Natural killer cell (primary cell): ENCODE measurements around the gene CLK2. TPM values are rescaled to one million over a fixed set of nuclear protein-coding genes. Genes with fewer than 3 reads are reported as not detected.
A peak's percentile ranks its signal among the peaks of the same experiment; 100 is the strongest.
"Not testable (repeated sequence)": the region's sequence is repeated elsewhere in the genome, so short reads cannot be mapped to it uniquely, and the experiment has no call there.

Experiments used
- ATAC-seq, 3 donors: fragments of 150-1000 bp in 2 of 3; fragments of 200-7000 bp in 1 of 3; cut with Tn5 transposase; 1 replicate in 1 of 3; 2 replicates in 2 of 3; pipeline ENCODE4 v1.10.0; 2021; ENCODE audit warnings: mild to moderate bottlenecking in 2 of 3, moderate library complexity in 2 of 3
- DNase-seq, 2 donors: peaks; one replicate each; pipeline versions ENCODE4 v3.0.0 to v3.0.0-alpha.2; 2013 to 2021; ENCODE audit warnings: mixed read lengths in 1 of 2
- H3K27ac ChIP-seq: one replicate; pipeline ENCODE4 v1.5.1; 2013; ENCODE audit warnings: mild to moderate bottlenecking, low read length
- H3K27me3 ChIP-seq: one replicate; pipeline ENCODE4 v1.6.1; 2013; ENCODE audit warnings: low read length; ENCODE audit not compliant: control insufficient read depth, insufficient read depth
- H3K36me3 ChIP-seq: one replicate; pipeline ENCODE4 v1.6.1; 2013; ENCODE audit warnings: low read length; ENCODE audit not compliant: control insufficient read depth, insufficient read depth
- H3K4me1 ChIP-seq: one replicate; pipeline ENCODE4 v1.6.1; 2013; ENCODE audit warnings: low read length; ENCODE audit not compliant: control insufficient read depth, insufficient read depth
- H3K4me3 ChIP-seq: one replicate; pipeline ENCODE4 v1.5.1; 2013; ENCODE audit warnings: low read length
- H3K9me3 ChIP-seq: one replicate; pipeline ENCODE4 v1.6.1; 2013; ENCODE audit warnings: low read length; ENCODE audit not compliant: control insufficient read depth, insufficient read depth
- H3K27ac Mint-ChIP-seq, 2 donors: one replicate each; pipeline ENCODE4 v1.8.0; 2022; ENCODE audit warnings: mild to moderate bottlenecking in 2 of 2, mixed read lengths in 2 of 2, moderate library complexity in 1 of 2
- H3K27me3 Mint-ChIP-seq, 2 donors: one replicate each; pipeline ENCODE4 v1.8.0; 2022; ENCODE audit warnings: low read depth in 2 of 2, mixed read lengths in 2 of 2
- H3K36me3 Mint-ChIP-seq: one replicate; pipeline ENCODE4 v1.8.0; 2022; ENCODE audit warnings: mixed read lengths
- H3K4me1 Mint-ChIP-seq, 2 donors: one replicate each; pipeline ENCODE4 v1.8.0; 2022; ENCODE audit warnings: mixed read lengths in 2 of 2
- H3K4me3 Mint-ChIP-seq: one replicate; pipeline ENCODE4 v1.8.0; 2022; ENCODE audit warnings: mild to moderate bottlenecking, moderate library complexity, mixed read lengths
- H3K9me3 Mint-ChIP-seq, 2 donors: one replicate each; pipeline ENCODE4 v1.8.0; 2022; ENCODE audit warnings: mixed read lengths in 2 of 2
- WGBS: methylation state at CpG from one replicate; pipeline ENCODE4 v1.1.7; 2013; ENCODE audit warnings: missing lambda C conversion rate; ENCODE audit not compliant: insufficient coverage; 5-methylcytosine and 5-hydroxymethylcytosine counted together
- intact Hi-C: fragments of 100-400 bp; cut with micrococcal nuclease; formaldehyde crosslinking; loops from one replicate; pipeline ENCODE4 v1.14.2; 2022
- total RNA-seq, 4 donors: library from RNA; stranded (reverse); fragments of 120-200 nt in 1 of 4; gene quantifications; one replicate each; pipeline versions ENCODE4 v1.2.3 to v1.2.4, GENCODE V29; 2013 to 2022
- TF ChIP-seq, protein P1 (sequence below): fragments of 200-600 bp; IDR thresholded peaks from one replicate; pipeline ENCODE4 v1.8.0; 2022; ENCODE audit warnings: antibody characterized with exemption

Gene CLK2
- total RNA-seq, 3 donors from 2014 or later (not counting 1 experiment from before 2014, with no cell fraction given), result 70.4 to 97.5 (median 84.4) TPM

DNA sequence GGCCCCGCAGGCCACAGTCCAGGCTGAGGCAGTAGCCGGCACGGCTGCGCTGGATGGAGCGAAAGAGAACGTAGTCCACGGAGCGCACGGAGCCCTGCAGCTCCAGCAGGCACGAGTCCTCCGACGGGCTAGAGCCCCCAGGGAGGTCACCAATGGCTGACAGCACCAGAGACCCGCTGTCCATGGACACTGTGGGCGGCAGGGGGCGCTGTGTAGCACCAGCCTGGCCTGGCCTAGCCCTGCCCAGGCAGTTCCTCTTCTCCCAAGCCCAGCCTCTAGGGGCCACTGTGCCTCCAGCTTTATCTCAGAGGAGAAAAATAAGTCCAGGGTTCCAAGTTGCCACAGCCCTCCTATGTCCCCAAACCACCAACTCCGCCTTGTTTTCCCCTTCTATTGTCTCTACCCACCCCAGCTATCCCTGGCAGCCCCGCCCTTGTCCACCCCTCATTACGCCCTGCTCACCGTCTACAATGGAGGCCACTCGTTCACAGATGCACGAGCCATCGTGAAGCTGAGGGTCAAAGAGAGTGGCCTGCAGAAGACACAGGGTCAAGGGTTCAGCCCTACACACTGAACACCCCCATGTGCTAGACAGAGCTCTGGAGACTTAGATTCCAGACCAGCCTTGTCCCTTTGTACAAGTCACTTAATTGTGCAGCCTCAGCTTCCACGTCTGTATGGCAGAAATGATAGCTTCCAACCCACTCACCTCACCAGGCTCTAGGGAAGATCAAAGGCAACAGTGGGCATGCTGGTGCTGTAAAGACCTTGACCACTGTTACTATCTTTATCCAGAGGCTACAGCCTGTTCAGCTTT, 22.5 kb downstream of the CLK2 start:
- Histone ChIP-seq H3K4me3 (peak overlapping the region; percentile 46), H3K27ac (no peak overlapping the region), H3K9me3 (no peaks in the 10 kb centered on the region), H3K36me3 (no peaks in the 10 kb centered on the region), H3K27me3 (no peaks in the 10 kb centered on the region), H3K4me1 (peaks cover 31% of the 10 kb centered on the region)
- Mint-ChIP-seq H3K36me3 (no peaks in the 10 kb centered on the region), H3K27me3 (no peaks in the 10 kb centered on the region), H3K9me3 (no peaks in the 10 kb centered on the region), H3K27ac (peak overlapping the region in 1 of 2 donors; percentile 58), H3K4me3 (peak overlapping the region; percentile 63), H3K4me1 (peaks cover 18 to 33% of the 10 kb centered on the region in 2 donors)
- TF ChIP-seq, protein P1, sequence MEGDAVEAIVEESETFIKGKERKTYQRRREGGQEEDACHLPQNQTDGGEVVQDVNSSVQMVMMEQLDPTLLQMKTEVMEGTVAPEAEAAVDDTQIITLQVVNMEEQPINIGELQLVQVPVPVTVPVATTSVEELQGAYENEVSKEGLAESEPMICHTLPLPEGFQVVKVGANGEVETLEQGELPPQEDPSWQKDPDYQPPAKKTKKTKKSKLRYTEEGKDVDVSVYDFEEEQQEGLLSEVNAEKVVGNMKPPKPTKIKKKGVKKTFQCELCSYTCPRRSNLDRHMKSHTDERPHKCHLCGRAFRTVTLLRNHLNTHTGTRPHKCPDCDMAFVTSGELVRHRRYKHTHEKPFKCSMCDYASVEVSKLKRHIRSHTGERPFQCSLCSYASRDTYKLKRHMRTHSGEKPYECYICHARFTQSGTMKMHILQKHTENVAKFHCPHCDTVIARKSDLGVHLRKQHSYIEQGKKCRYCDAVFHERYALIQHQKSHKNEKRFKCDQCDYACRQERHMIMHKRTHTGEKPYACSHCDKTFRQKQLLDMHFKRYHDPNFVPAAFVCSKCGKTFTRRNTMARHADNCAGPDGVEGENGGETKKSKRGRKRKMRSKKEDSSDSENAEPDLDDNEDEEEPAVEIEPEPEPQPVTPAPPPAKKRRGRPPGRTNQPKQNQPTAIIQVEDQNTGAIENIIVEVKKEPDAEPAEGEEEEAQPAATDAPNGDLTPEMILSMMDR, result peak; percentile 100
- peak; percentile 98 to 100 (median 98) for ATAC-seq
- intact Hi-C loops, result loop anchor here (1.0 to 10.0 kb wide), 4 partner anchors 22 to 341 kb away; partner anchors contain the start of gene CLK2
- WGBS, result 20% methylated on average over 23 of the region's 23 CpGs
- DNase-seq, result peak; percentile 96 to 97

DNA sequence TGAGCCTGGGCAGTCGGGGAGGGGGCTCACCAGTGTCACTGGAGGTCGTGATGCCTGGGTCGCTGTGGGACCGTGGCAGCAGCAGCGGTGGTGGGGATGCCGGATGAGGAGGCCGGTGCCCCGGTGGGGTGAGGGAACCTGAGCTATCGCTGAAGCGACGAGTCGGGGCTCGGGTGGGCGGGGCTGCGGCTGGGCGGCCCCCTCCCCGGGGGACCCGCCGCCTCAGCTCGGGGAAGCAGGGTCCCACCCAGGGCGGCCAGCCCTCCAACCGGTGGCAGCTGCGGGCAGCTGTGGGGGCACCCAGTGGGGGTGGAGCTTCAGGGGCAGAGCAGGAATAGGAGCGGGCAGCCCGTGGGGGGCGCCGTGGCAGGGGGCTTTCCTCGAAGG, 23.1 kb downstream of the CLK2 start:
- Histone ChIP-seq H3K9me3 (no peaks in the 10 kb centered on the region), H3K4me1 (peaks cover 26% of the 10 kb centered on the region), H3K27ac (no peak overlapping the region), H3K36me3 (no peaks in the 10 kb centered on the region), H3K27me3 (no peaks in the 10 kb centered on the region), H3K4me3 (peak overlapping the region; percentile 46)
- intact Hi-C loops, result loop anchor here (1.0 to 10.0 kb wide), 4 partner anchors 23 to 342 kb away; partner anchors contain the start of gene CLK2
- Mint-ChIP-seq H3K4me3 (peak overlapping the region; percentile 70), H3K27me3 (no peaks in the 10 kb centered on the region), H3K36me3 (no peaks in the 10 kb centered on the region), H3K27ac (peak overlapping the region in 1 of 2 donors; percentile 58), H3K4me1 (peaks cover 13 to 27% of the 10 kb centered on the region in 2 donors), H3K9me3 (no peaks in the 10 kb centered on the region)
- ATAC-seq (peak; percentile 11 to 27 (median 21)), DNase-seq (no peak)
- WGBS, result 3% methylated on average over 28 of the region's 28 CpGs
- TF ChIP-seq, protein P1, result no peak

DNA sequence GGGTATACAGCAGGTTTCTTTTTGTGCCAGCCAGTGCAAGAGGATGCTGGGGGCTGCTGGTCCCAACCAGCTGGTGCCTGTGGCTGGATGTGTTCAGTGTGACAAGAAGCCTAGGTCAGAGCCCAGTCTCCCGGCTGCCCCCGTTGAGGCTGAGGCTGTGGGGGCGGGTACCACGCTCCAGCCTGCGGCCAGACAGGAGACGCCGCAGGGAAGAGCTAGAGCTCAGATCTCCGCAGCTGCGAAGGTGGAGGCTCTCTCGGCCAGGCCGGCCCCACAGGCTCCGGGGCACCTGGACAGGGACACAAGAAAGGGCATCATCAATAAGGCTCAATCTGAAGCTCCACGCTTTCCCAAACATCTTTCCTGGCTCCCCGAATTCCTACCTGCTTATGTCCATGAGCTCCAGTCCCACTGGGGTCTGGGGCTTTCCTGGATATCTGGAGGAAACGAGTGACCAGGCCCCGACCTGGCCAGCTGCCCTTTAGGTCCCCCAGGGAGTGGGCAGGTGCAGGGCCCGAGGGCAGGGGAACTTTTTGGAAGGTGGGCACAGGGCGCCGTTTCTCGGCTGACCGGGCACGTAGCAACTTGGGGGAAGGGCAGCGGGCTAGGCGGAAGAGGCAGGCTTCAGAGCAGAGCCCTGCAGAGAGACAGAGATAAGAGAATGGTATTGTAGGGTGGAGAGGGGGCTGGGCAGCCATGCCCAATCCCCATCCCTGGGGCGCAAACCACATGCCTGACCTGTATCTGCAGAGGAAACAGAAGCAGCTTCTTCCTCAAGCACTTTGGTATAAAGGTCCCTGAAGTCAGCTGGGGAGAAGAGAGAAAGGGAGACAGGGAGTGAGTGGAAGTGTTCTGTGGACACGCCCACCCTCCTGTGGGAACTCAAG, 25.4 kb downstream of the CLK2 start:
- Histone ChIP-seq H3K36me3 (no peaks in the 10 kb centered on the region), H3K27me3 (no peaks in the 10 kb centered on the region), H3K27ac (no peak overlapping the region), H3K4me1 (peaks cover 30% of the 10 kb centered on the region), H3K9me3 (peaks cover 3% of the 10 kb centered on the region), H3K4me3 (no peak overlapping the region)
- intact Hi-C loops, result no loop called here
- Mint-ChIP-seq H3K4me1 (peaks cover 6 to 28% of the 10 kb centered on the region in 2 donors), H3K27ac (no peak overlapping the region), H3K9me3 (peaks cover 2 to 3% of the 10 kb centered on the region in 2 donors), H3K27me3 (peaks cover 4 to 8% of the 10 kb centered on the region in 2 donors), H3K36me3 (peaks cover 8% of the 10 kb centered on the region), H3K4me3 (no peak overlapping the region)
- DNase-seq, result no peak
- ATAC-seq, result no peak
- 94% methylated on average over 26 of the region's 26 CpGs for WGBS
- TF ChIP-seq, protein P1, result no peak

DNA sequence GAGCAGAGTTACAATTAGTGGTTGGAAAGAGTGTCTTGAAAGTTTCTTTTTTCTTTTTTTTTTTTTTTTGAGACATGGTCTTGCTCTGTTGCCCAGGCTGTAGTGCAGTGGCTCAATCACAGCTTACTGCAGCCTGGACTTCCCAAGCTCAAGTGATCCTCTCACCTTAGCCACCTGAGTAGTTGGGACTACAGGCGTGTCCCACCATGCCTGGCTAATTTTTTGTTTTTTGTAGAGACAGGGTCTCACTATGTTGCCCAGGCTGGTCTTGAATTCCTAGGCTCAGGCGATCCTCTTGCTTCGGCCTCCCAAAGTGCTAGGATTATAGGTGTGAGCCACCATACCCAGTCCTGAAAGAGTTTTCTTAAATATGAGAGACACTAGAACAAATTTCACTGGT, 26.5 kb downstream of the CLK2 start:
- 100% methylated on average over 3 of the region's 3 CpGs for WGBS
- H3K9me3 Mint-ChIP-seq, H3K27ac ChIP-seq, H3K27me3 ChIP-seq, H3K4me3 ChIP-seq, intact Hi-C loops, H3K36me3 Mint-ChIP-seq, H3K9me3 ChIP-seq, H3K27me3 Mint-ChIP-seq, ATAC-seq, H3K36me3 ChIP-seq, DNase-seq: not testable (repeated sequence)
- H3K4me1 ChIP-seq, result peaks cover 36% of the 10 kb centered on the region
- peaks cover 6 to 33% of the 10 kb centered on the region in 2 donors for H3K4me1 Mint-ChIP-seq
- H3K4me3 Mint-ChIP-seq, result peak overlapping the region; percentile 57
- H3K27ac Mint-ChIP-seq, result peak overlapping the region in 1 of 2 donors; percentile 22
